DND-41 (cell line): ENCODE results near the gene ADPRH.
A peak's percentile ranks its signal among the peaks of the same experiment; 100 is the strongest.

Experiments used
- ATAC-seq: fragments of 200-7000 bp; cut with Tn5 transposase; 3 replicates; pipeline ENCODE4 v1.9.1; 2021; ENCODE audit warnings: low read depth; ENCODE audit not compliant: insufficient read depth
- DNase-seq: peaks from one replicate; pipeline ENCODE4 v3.0.0-alpha.2; 2020
- H2AFZ ChIP-seq: 2 replicates; pipeline ENCODE4 v1.6.0; 2012; ENCODE audit warnings: low read depth, low read length
- H3K27ac ChIP-seq: 2 replicates; pipeline ENCODE4 v1.5.1; 2012; ENCODE audit warnings: low read length, inconsistent platforms
- H3K27me3 ChIP-seq: fragments of 200-600 bp; sonication (generic); 2 replicates; pipeline ENCODE4 v1.6.0; 2012; ENCODE audit warnings: low read length, mild to moderate bottlenecking, inconsistent platforms; ENCODE audit not compliant: insufficient read depth, poor library complexity
- H3K36me3 ChIP-seq: 2 replicates; pipeline ENCODE4 v1.5.1; 2012; ENCODE audit warnings: low read length, inconsistent platforms; ENCODE audit not compliant: insufficient read depth
- H3K4me1 ChIP-seq: 2 replicates; pipeline ENCODE4 v1.5.1; 2012; ENCODE audit warnings: mild to moderate bottlenecking, low read length; ENCODE audit not compliant: insufficient read depth
- H3K4me2 ChIP-seq: 2 replicates; pipeline ENCODE4 v1.6.0; 2012; ENCODE audit warnings: mild to moderate bottlenecking, moderate library complexity, low read length, inconsistent platforms; ENCODE audit not compliant: insufficient read depth
- H3K4me3 ChIP-seq, 2 experiments: fragments of 200-600 bp in 1 of 2; shearing (Covaris generic) in 1 of 2; 2 replicates each; pipeline ENCODE4 v1.5.1; 2012 to 2016; ENCODE audit warnings: inconsistent platforms in 2 of 2, low read length in 2 of 2, mild to moderate bottlenecking in 2 of 2, low read depth in 1 of 2, moderate library complexity in 1 of 2
- H3K79me2 ChIP-seq: 2 replicates; pipeline ENCODE4 v1.6.0; 2012; ENCODE audit warnings: low read length, inconsistent platforms; ENCODE audit not compliant: insufficient read depth
- H3K9ac ChIP-seq: 2 replicates; pipeline ENCODE4 v1.6.0; 2012; ENCODE audit warnings: low read depth, mild to moderate bottlenecking, inconsistent platforms, low read length, moderate library complexity
- H3K9me3 ChIP-seq: 2 replicates; pipeline ENCODE4 v1.5.1; 2012; ENCODE audit warnings: low read length, moderate library complexity, mild to moderate bottlenecking, inconsistent platforms; ENCODE audit not compliant: insufficient read depth, severe bottlenecking
- H4K20me1 ChIP-seq: 2 replicates; pipeline ENCODE4 v1.6.0; 2012; ENCODE audit warnings: low read length; ENCODE audit not compliant: insufficient read depth
- CTCF ChIP-seq: IDR thresholded peaks from 2 replicates; pipeline ENCODE4 v1.5.1; 2012; ENCODE audit warnings: borderline replicate concordance, low read length, moderate library complexity, mild to moderate bottlenecking; ENCODE audit not compliant: poor library complexity, severe bottlenecking; ENCODE audit errors: extremely low read depth
- EZH2 ChIP-seq: IDR thresholded peaks from 3 replicates; pipeline ENCODE4 v1.6.1; 2012; ENCODE audit warnings: borderline replicate concordance, low read depth, mild to moderate bottlenecking, moderate library complexity, low read length, inconsistent platforms; ENCODE audit not compliant: severe bottlenecking

The ADPRH gene

GRCh38 chr3:119557877-119558269 lies 21.4 kb upstream of the ADPRH start:
- Histone ChIP-seq H3K4me1 (no peaks in the 10 kb centered on the region), H4K20me1 (no peaks in the 10 kb centered on the region), H3K9ac (no peak overlapping the region), H3K4me3 (no peak overlapping the region), H3K36me3 (no peaks in the 10 kb centered on the region), H3K9me3 (no peaks in the 10 kb centered on the region), H3K79me2 (no peaks in the 10 kb centered on the region), H3K4me2 (no peak overlapping the region), H3K27ac (no peak overlapping the region), H2AFZ (no peak overlapping the region), H3K27me3 (peaks cover 5% of the 10 kb centered on the region)
- TF ChIP-seq EZH2, result no peak
- no peak for TF ChIP-seq CTCF
- ATAC-seq, result no peak
- peak; percentile 5 for DNase-seq

- Histone ChIP-seq H3K4me2 (no peak overlapping the region), H3K36me3 (no peaks in the 10 kb centered on the region), H3K9me3 (no peaks in the 10 kb centered on the region), H3K27me3 (peaks cover 5% of the 10 kb centered on the region), H3K9ac (no peak overlapping the region), H2AFZ (no peak overlapping the region), H3K4me3 (no peak overlapping the region), H4K20me1 (no peaks in the 10 kb centered on the region), H3K79me2 (no peaks in the 10 kb centered on the region), H3K27ac (no peak overlapping the region), H3K4me1 (no peaks in the 10 kb centered on the region)
- ATAC-seq (no peak), DNase-seq (no peak)
- no peak for TF ChIP-seq CTCF
- TF ChIP-seq EZH2, result no peak
Measured at GRCh38 chr3:119558626-119559317, 20.5 kb upstream of the ADPRH start.

GRCh38 chr3:119559441-119559963 lies 19.8 kb upstream of the ADPRH start, which contains the start of gene CD80:
CD80 (minus strand) TSS chr3:119559614; CDS start chr3:119557728, 1,886 bp downstream.
- no peak within 1 kb of the TSS for H2AFZ ChIP-seq

More at GRCh38 chr3:119559441-119559963, 19.8 kb upstream of the ADPRH start, which contains the start of gene CD80:
- peaks cover 5% of the 10 kb centered on the region for H3K27me3 ChIP-seq
- ATAC-seq, result peak; percentile 86
- no peaks in the 10 kb centered on the region for H4K20me1 ChIP-seq
- no peaks in the 10 kb centered on the region for H3K79me2 ChIP-seq
- H3K27ac ChIP-seq, result no peak within 1 kb of the TSS
- H3K4me2 ChIP-seq, result no peak within 1 kb of the TSS
- TF ChIP-seq EZH2 (no peak), CTCF (peak; percentile 54)
- H3K9ac ChIP-seq, result no peak within 1 kb of the TSS
- peak; percentile 41 for DNase-seq
- no peaks in the 10 kb centered on the region for H3K9me3 ChIP-seq
- no peaks in the 10 kb centered on the region for H3K4me1 ChIP-seq
- no peak within 1 kb of the TSS for H3K4me3 ChIP-seq
- no peaks in the 10 kb centered on the region for H3K36me3 ChIP-seq
